PC-3 (cell line): Measurements from ENCODE around the gene PPP2R1B.

Experiments
- EZH2 ChIP-seq: fragments of 300-600 bp; sonication (generic); IDR thresholded peaks from one replicate; pipeline ENCODE4 v1.6.1; 2017; ENCODE audit warnings: antibody characterized with exemption, mild to moderate bottlenecking, low read length; ENCODE audit not compliant: unreplicated experiment
- EZH2phosphoT487 ChIP-seq: fragments of 300-600 bp; sonication (generic); IDR thresholded peaks from 2 replicates; pipeline ENCODE4 v1.6.1; 2018; ENCODE audit warnings: mild to moderate bottlenecking, antibody characterized with exemption, low read length, borderline replicate concordance
- TF ChIP-seq, protein P1 (sequence below): fragments of 300-600 bp; sonication (generic); conservative IDR thresholded peaks from 2 replicates; pipeline ENCODE4 v1.5.1; 2017; ENCODE audit warnings: antibody characterized with exemption, low read depth, mild to moderate bottlenecking, low read length

DNA sequence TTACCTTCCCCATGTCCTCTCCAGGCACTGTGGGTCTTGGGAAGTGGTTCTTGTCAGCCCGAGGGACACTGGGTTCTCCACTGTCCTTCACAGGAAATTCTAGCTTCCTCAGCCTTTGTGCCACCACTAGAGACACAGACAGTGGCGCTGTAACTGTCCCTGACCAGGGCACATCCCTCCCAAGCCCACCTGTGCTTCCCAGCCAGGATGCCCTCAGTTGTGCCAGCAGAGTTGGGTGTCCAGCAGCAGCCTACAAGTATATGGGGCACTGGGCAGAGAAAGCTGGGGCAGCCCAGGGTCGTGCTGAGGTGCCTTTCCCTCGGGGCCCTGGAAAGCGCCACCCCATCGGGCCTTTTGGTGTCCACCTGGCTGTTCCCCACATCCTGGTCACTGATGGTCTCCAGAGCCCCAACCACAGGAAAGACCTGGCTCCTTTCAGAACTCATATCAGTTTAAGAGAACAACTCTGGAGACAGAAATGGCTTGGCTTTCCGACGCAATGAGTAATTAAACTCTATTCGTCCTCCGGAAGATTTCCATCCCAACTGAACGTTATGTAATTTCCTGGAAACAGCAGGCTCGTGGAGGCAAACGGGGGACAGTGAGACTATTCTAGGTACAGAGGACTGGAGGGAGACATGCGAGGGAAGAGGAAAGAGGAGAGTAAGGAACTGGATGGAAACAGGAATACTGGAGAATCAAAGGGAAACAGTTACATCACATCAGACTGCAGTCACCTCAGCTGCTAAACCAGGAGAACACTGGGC, 28.6 kb downstream of the PPP2R1B start:
- TF ChIP-seq, protein P1, sequence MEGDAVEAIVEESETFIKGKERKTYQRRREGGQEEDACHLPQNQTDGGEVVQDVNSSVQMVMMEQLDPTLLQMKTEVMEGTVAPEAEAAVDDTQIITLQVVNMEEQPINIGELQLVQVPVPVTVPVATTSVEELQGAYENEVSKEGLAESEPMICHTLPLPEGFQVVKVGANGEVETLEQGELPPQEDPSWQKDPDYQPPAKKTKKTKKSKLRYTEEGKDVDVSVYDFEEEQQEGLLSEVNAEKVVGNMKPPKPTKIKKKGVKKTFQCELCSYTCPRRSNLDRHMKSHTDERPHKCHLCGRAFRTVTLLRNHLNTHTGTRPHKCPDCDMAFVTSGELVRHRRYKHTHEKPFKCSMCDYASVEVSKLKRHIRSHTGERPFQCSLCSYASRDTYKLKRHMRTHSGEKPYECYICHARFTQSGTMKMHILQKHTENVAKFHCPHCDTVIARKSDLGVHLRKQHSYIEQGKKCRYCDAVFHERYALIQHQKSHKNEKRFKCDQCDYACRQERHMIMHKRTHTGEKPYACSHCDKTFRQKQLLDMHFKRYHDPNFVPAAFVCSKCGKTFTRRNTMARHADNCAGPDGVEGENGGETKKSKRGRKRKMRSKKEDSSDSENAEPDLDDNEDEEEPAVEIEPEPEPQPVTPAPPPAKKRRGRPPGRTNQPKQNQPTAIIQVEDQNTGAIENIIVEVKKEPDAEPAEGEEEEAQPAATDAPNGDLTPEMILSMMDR = no peak
- TF ChIP-seq EZH2 (no peak), EZH2phosphoT487 (no peak)
